GM03348 (cell line): ENCODE measurements around the gene UBAC1.

Experiments
- DNase-seq: peaks from one replicate; pipeline ENCODE4 v3.0.0; 2012; ENCODE audit warnings: low spot score

The UBAC1 gene

DNA sequence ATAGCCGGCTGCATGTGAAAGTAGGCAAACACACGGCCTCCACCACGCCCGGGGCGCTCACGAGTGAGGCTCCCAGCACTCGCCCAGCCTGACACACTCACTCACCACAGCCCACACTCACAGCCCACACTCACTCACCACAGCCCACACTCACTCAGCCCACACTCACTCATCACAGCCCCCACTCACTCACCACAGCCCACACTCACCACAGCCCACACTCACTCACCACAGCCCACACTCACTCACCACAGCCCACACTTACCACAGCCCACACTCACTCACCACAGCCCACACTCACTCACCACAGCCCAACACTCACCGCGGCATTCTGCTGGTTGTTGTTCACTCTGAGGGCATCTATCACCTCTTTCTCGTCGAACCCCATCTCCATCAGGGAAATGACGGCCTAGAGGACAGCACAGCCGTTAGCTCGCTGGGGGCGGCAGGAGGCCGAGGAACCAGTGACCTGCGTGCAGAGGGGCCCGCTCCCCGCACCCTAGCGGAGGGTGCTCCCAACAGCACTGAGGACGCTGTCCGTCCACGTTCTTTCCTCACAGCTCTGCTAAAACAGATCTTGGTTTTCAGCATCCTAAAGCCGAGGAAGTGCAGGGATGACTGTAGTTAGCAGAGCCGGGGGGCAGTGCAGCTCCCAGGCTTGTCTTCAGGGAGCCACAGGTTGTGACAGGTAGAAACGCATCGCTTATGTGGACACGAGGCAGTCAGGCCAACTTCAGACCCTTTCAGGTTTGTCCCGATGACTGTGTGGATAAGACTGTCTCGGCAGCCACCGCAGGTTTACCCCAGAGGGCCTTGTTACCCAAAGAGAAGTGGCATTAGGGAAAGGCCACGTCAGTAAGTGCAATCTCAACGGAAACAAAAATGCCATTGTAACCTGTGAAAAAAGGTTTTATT is 21.6 kb downstream of the UBAC1 start:
- DNase-seq, result no peak

DNA sequence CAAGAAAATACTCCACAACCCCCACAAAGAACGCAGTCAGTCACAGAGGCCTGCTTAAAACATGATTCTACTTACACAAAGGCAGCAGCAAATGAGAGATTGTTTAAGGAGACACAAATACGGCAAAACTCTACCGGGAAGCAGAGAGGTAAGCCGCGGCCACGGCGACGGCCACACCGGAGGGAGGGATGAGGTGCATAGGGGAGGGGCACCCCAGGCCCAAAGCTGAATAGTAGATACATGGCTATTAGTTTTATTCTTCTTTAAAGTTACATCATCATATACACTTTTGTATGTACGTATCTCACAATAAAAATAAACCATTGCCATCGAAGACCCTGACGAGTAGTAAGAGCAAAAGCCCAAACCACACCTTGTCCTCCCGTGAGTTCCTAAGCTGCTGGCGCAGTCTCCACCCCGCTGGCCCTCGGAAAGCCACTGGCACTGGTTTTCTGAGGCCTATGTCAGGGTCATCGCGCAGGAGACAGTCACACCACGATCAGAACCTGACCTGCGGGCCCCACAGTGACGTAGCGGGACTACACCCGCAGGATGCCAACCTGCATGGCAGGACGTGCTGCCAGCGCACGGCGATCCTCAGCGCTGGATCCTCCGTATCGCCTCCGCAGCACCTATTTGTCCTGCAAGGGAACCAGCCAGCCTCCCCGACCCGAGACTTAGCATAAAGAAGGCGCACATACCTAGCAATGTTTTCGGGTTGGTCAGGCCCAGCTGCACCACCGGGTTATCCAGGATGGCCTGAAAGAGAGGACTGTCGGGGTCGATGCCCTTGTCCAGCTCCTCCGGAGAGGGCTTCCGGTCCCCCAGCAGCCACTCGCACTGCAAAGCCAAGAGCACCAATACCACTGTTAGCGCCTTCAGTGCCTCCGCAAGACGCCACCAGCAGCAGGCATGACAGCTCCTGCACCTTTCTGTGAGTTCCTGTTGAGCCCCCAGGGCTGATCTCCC is 23.4 kb downstream of the UBAC1 start:
- DNase-seq, result no peak

DNA sequence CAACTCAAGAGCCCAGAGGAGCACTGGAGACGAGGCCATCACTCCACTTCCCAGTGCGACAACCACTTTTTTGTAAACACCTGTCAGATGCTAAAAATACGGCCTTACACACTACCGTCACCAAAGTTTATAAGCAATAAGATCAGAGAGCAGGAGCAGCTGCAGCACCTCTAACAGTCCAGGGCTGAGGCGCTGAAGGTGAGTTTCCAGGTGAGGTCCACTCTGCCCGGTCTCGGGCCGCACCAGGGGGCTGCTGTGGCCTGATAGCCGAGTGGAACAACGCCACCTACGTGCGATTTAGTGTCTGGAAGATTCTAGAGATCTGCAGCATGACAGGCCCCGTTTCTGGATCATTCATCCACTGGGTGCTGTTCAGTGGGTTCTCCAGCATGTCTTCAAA is 28.1 kb downstream of the UBAC1 start:
- DNase-seq, result no peak

DNA sequence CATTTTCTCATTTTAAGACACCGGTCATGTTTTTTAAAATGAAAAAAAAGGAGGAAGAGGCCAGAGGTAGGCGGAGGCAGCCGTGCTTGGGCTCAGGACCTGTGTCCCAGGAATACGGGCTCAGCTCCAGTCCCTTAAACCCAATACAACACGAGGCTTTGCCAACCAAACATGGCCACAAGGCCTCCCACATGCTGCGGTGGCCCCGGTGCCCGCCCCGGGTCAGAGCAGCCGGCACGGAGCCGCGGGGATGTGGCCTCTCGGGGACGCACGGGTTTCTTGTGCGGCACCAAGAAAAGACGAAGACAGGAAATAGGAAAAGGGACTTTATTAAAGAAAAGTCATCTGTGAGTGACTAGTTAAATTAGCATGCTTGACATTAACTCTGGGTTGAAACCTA is 28.5 kb downstream of the UBAC1 start:
- no peak for DNase-seq

DNA sequence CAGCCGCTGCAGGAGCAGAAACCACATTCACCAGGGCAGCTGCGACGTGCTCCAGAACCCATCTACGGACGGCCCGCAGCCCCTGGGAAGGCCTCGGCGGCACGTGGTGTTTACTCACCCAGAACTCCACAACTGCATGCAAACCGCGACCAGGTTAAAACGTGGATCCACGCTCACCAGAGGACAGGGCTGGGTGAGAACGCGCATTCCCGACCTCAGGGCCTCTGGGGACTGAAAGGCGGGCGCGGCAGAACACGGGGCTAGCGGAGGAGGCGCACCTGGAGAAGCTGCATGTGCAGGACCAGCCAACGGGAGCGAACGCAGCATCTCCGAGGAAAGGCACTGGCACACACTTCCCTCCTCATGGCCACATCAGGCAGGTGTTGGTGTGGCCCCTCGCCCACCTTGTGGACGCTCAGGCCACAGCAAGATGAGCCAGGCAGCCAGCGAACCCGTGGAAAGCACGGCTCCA is 29.8 kb downstream of the UBAC1 start:
- DNase-seq, result no peak

DNA sequence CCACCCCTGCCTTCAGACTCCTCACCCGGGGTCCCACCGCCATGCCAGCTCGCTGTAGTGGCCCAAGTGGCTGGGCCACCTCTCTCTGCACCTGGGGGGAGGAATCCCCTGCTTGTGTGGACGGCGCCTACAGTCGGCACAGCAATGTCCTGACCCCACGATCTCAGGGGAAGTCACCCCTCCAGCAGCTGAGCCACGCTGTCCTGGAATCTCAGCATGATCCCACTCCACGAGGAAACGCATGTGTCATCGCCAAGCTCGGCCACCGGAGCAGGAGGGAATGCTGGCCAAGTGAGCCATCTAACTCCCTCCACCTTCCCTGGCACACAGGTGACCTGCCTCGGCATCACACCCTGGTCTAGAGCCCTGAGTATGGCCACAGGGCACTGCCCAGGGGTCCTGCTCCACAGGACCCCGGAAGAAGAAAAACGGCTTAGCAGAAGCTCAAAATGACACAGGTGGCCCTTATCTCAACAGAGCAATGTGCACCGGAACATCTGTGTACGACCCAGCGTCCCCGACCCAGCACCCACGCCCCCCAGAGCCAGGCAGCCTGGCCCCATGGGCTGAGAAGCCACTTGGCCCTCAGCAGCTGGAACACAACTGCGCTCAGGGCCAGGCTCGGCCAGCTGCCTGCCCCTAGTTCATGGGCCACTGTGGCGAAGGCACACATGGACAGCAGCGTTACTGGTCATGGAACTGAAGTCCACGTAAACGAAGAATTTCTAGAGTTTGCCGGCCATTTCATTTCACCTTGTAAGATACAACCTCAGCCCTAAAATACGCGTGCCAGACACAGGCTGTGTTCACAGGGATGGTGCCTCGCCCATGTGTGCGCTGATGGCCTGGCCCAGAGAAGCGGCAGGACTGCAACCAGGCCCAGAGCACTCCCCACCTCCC is 30.5 kb downstream of the UBAC1 start:
- no peak for DNase-seq

- DNase-seq, result no peak
These were observed 31.3 kb downstream of the UBAC1 start for GRCh38 chr9:135929656-135930445.

DNA sequence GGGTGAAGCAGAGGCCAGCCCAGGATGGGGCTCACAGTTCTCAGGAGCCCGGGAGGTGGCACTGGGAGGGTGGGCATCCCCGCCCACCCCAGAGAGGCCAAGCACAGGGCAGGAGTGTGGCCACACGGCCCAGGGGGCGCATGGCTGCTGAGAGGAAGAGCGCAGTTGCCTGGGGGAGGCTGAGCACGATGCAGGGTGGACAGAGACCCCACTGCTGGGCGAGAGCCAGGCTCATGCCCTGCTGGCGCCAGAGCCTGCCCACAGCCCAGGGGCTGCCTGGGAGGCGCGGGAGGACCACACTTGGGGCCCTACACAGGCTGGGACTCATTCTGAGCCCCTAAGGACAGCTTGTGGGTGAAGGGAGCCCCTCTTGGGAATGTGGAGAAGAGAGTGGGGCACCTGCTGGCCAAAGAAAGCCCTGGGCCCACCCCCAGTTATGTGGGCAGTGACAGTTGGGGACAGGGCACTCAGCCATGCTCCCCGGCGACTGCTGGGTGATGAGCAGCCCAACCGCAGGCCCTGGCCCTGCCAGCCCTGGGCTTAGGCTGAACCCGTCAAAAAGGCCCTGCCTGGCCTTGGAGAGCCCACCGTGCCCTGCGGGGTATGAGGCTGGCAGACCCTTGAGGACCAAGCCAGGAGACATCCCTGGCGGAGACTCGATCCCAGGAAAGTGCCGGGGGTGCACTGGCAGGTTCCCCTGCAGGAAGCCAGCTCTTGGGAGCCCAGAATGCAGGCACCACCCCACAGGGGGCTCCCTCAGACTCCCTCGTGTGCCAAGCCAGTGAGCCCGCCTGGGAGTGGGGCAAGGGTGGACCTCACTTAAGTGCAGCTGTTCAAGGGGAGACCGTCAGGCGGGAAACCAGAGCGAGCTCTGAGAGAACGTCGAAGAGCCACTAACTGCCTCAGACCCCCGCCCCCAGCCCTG is 32.2 kb downstream of the UBAC1 start:
- no peak for DNase-seq

DNA sequence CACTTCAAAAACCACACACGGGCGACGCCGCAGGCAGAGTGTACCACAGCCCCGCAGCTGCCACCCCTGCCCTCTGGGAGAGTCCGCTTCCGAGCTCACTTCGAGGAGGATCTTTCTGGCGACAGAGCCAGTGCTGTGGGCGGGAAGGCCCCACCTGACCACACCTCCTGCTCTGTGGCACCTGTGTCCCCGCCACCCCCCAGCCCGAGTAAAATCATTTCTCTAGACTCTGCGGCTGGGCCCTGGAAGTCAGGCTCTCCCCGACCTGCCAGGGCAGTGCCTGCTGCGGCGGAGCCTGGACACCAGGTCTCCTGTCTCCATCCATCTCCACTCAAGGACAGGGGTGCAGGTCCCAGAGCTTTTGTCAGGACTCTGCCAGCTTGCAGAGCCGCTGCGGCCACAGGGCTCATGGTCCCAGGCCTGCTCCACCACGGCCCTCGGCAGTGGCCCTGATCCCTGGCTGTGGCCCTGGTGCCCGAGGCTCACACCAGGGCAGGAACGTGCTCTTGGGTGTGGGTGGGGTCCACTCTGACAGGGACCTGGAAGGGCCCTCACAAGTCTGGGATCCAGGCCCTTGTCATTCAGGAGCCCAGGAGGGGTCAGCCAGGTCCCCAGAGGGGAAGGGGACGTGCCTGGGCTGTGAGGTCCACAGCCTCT is 33.0 kb downstream of the UBAC1 start:
- DNase-seq, result no peak

- DNase-seq, result no peak
These were observed 33.8 kb downstream of the UBAC1 start for GRCh38 chr9:135927195-135928013.

DNA sequence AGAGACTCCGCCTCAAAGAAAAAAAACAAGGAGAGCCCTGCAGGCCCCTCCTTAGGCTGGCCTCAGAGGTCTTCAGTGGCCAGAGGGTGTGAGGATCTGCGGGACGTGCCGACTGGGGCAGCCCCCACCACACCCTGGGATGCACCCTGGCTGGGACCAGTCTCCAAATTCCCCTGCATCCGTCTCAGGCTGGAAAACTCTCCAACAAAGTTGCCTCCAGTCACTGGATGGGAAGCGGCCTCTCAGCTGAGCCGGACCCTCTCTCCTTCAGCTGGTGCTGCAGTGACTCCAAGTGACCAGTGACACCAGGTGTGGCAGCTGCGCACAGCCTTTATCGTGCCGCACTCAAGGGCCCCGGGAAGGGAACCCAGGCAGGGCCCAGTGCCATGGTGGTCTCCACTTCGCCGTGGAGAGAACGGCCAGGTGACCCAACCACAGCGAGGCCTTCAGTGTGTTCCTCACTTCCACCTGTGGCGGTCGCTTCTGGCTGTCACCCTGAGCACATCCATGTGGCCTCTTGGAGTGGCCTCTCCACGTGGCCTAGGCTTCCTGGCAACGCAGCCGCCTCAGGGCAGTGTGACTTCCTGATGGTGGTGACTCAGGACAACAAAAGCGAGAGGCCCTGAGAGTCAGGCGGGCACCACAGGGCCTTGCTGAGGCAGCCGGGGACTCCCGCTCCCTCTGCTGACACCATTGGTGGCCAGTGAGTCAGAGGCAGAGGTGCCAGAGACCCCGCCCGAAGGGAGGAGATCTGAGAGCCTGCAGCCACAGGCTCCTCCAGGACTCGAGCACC is 34.6 kb downstream of the UBAC1 start:
- DNase-seq, result peak; percentile 72

DNA sequence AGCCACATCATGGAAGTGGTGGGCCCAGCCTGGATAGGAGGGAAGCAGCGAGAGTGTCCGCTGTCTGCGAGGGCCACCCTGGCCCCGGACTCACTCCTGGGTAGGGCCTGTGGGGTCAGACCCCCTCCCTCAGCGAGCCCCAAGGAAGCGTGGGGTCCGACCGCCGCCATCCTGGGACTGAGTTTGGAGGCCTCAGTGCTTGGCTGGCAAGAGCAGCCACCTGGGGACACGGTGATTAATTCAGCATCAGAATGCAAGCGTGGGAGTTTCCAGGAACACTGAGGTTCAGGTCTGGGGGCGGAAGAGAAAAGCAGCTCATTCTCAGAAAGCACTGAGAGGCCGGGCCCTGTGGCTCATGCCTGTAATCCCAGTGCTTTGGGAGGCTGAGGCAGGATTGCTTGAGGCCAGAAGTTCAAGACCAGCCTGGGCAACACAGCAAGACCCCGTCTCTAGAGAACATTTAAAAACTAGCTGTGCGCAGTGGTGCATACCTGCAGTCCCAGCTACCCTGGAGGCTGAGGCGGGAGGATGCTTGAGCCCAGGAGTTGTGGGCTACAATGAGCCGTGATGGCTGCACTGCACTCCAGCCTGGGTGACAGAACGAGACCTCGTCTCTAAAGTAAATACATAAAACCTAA is 35.6 kb downstream of the UBAC1 start:
- no peak for DNase-seq

DNA sequence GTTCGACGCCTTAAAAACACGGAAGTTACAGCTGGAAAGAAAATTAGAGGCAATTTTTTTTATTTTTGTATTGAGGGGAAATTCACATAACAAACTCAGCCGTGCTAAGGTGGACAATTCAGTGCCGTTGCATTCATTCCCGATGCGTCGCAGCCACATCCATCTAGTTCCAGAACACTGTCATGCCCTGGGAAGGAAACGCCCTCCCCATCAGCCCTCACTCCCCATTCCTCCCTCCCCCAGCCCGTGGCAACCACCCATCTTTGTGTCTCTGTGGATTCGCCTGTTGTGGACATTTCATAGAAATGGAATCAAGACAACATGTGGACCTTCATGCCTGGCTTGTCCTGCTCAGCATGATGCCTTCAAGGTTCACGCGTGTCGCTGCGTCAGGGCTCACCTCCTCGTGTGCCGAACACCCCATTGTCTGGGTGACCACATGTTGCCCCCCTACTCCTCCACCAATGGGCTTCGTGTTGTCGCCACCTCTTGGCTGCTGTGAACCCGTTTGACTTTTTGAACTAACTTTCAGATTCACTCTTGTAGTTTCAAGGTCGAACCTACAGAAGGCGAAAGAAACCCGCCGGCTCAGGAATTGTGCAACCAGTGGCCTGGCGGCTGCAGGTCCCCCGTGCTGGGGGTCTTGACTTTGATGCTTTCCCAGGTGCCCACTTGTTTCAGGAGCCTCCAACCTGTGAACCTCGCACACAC is 36.4 kb downstream of the UBAC1 start:
- DNase-seq, result peak; percentile 44

DNA sequence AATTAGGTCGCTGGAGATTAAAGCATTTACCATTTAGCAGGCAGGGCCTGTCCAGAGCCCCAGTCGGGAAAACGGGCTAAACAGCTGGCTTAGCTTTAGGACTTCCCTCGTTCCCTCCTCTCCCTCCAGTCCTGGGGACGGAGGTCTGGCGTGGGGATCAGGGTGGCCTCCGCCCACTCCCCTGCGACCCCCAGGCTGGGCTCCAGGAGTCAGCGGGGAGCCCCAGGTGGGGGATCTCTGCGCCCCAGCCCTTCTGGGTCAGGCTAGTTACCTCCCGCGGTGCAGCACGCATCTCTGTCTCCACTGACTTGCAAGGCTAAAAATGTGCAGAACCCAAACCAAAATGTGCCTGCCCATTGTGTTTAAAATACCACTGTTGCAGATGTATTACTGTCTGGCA is 37.7 kb downstream of the UBAC1 start:
- no peak for DNase-seq

DNA sequence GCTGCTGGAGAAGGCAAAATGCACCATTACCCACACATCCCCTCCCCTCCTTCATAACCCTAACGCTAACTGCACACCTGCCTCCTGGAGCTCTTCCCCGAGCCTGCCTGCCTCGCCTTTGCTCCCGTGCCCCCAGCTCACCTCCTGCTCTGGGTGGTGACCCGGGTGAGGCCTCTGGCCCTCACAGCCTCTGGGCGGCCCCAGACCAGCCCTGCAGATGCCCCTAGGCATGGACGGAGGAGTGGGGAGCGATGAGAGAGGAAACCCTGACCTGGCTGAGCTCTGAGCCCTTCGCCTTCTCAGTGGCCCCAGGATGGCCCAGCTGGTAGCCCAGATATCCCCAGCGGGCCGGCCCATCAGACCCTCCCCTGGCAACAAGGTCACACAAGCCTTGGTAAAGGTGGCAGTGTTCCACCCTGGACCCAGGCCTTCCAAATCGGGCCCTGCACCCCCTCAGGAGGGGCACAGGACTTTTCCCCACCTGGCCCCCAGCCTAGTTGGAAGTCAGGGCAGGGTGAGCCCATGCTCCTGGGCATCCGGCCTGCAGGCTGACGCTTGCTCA is 39.3 kb downstream of the UBAC1 start:
- no peak for DNase-seq

- DNase-seq, result no peak
These were observed 40.1 kb downstream of the UBAC1 start for GRCh38 chr9:135920973-135921585.
